Esophagus squamous epithelium (tissue), 5 donors: ENCODE results near the gene GNPDA1. TPM values are rescaled to one million over a fixed set of nuclear protein-coding genes. Genes with fewer than 3 reads are reported as not detected.

ENCODE experiments used
- DNase-seq: peaks from one replicate; lab custom pipeline; 2025; lab: John Stamatoyannopoulos, UW
- H3K27ac ChIP-seq, 4 donors: fragments of 200-600 bp; sonication (generic); one replicate each; pipeline ENCODE4 v1.5.1; 2016 to 2019; ENCODE audit warnings: mild to moderate bottlenecking in 1 of 4
- H3K27me3 ChIP-seq, 4 donors: fragments of 200-600 bp; sonication (generic); 1 replicate in 3 of 4; 2 replicates in 1 of 4; pipeline versions ENCODE4 v1.5.1 to v1.6.0; 2017 to 2021; ENCODE audit warnings: antibody characterized with exemption in 1 of 4
- H3K36me3 ChIP-seq, 3 donors: fragments of 200-600 bp; sonication (generic); one replicate each; pipeline ENCODE4 v1.5.1; 2016 to 2019
- H3K4me1 ChIP-seq, 3 donors: fragments of 200-600 bp; sonication (generic); one replicate each; pipeline ENCODE4 v1.5.1; 2017 to 2019
- H3K4me3 ChIP-seq, 4 donors: fragments of 200-600 bp; sonication (generic); 1 replicate in 3 of 4; 2 replicates in 1 of 4; pipeline ENCODE4 v1.5.1; 2016 to 2019; ENCODE audit warnings: mild to moderate bottlenecking in 2 of 4, moderate library complexity in 1 of 4
- H3K9me3 ChIP-seq, 3 donors: fragments of 200-600 bp; sonication (generic); one replicate each; pipeline ENCODE4 v1.5.1; 2016 to 2019
- POLR2A ChIP-seq, 4 donors: fragments of 450-650 bp; IDR thresholded peaks; one replicate each; pipeline ENCODE4 v1.6.1; 2017; ENCODE audit warnings: antibody characterized with exemption in 4 of 4, mild to moderate bottlenecking in 4 of 4, moderate library complexity in 3 of 4
- WGBS, 2 donors: methylation state at CpG; one replicate each; pipeline ENCODE4 v1.1.5; 2018; 5-methylcytosine and 5-hydroxymethylcytosine counted together
- intact Hi-C: fragments of 100-400 bp; cut with DNase I; formaldehyde crosslinking; loops from one replicate; pipeline ENCODE4 v1.15.0; 2022
- total RNA-seq, 4 donors: library from RNA; depleted of rRNA; stranded (reverse); fragments of >200 nt; gene quantifications; one replicate each; pipeline ENCODE4 v1.1.0, GENCODE V29; 2016
- TF ChIP-seq, protein P1 (sequence below), 6 experiments: fragments of 450-650 bp in 4 of 6; fragments of 200-600 bp in 2 of 6; sonication (generic) in 2 of 6; IDR thresholded peaks; one replicate each; pipeline ENCODE4 v1.5.1; 2016 to 2019; ENCODE audit warnings: antibody characterized with exemption in 6 of 6, mild to moderate bottlenecking in 4 of 6, moderate library complexity in 4 of 6
- donor health status: DM: yes; HTN: yes; CAD: no.

GNPDA1 gene
- total RNA-seq, 4 donors from 2014 or later: 12.3 to 42.6 (median 21.1) TPM

- peak; percentile 71 for DNase-seq
- 0 to 2% methylated on average over 2 to 7 of the region's 63 CpGs for WGBS, 2 donors
- TF ChIP-seq, protein P1, sequence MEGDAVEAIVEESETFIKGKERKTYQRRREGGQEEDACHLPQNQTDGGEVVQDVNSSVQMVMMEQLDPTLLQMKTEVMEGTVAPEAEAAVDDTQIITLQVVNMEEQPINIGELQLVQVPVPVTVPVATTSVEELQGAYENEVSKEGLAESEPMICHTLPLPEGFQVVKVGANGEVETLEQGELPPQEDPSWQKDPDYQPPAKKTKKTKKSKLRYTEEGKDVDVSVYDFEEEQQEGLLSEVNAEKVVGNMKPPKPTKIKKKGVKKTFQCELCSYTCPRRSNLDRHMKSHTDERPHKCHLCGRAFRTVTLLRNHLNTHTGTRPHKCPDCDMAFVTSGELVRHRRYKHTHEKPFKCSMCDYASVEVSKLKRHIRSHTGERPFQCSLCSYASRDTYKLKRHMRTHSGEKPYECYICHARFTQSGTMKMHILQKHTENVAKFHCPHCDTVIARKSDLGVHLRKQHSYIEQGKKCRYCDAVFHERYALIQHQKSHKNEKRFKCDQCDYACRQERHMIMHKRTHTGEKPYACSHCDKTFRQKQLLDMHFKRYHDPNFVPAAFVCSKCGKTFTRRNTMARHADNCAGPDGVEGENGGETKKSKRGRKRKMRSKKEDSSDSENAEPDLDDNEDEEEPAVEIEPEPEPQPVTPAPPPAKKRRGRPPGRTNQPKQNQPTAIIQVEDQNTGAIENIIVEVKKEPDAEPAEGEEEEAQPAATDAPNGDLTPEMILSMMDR (IDR thresholded peaks at IDR 0.05): peak; percentile 88 to 98 (median 96)
- TF ChIP-seq POLR2A (IDR thresholded peaks at IDR 0.05): peak in 3 of 4 donors; percentile 78 to 97 (median 92)
- H3K36me3 ChIP-seq: peaks cover 0 to 31% (median 0%) of the 10 kb centered on the region in 3 donors
- H3K4me1 ChIP-seq: peaks cover 10 to 33% (median 12%) of the 10 kb centered on the region in 3 donors
- intact Hi-C loops: no loop called here
- H3K27ac ChIP-seq: peak within 1 kb of the TSS; percentile 96 to 99 (median 97)
- no peaks in the 10 kb centered on the region for H3K9me3 ChIP-seq
- peak within 1 kb of the TSS; percentile 49 to 84 (median 68) for H3K4me3 ChIP-seq
- no peaks in the 10 kb centered on the region for H3K27me3 ChIP-seq
Measured at GRCh38 chr5:141968914-141969608, 43.8 kb downstream of the GNPDA1 start, which contains the start of gene RNF14. Gene RNF14 (plus strand): TSS chr5:141969105. CDS start chr5:141973589, 4,484 bp downstream.

GRCh38 chr5:141966963-141967333 is 45.9 kb downstream of the GNPDA1 start:
- H3K4me3 ChIP-seq: no peak overlapping the region
- no peak for DNase-seq
- H3K36me3 ChIP-seq: peaks cover 0 to 10% (median 0%) of the 10 kb centered on the region in 3 donors
- intact Hi-C loops: no loop called here
- H3K27ac ChIP-seq: no peak overlapping the region
- no peaks in the 10 kb centered on the region for H3K27me3 ChIP-seq
- H3K4me1 ChIP-seq: peaks cover 10 to 30% (median 12%) of the 10 kb centered on the region in 3 donors
- 80 to 97% methylated on average over 2 of the region's 2 CpGs for WGBS, 2 donors
- TF ChIP-seq, protein P1 (IDR thresholded peaks at IDR 0.05): no peak
- H3K9me3 ChIP-seq: no peaks in the 10 kb centered on the region

- no peak for DNase-seq
- no peak overlapping the region for H3K4me3 ChIP-seq
- intact Hi-C loops: no loop called here
- WGBS, 2 donors: 73 to 80% methylated on average over 4 of the region's 4 CpGs
- peaks cover 10 to 25% (median 12%) of the 10 kb centered on the region in 3 donors for H3K4me1 ChIP-seq
- no peaks in the 10 kb centered on the region for H3K27me3 ChIP-seq
- peaks cover 0 to 4% (median 0%) of the 10 kb centered on the region in 3 donors for H3K36me3 ChIP-seq
- no peak overlapping the region for H3K27ac ChIP-seq
- H3K9me3 ChIP-seq: no peaks in the 10 kb centered on the region
- no peak for TF ChIP-seq POLR2A (IDR thresholded peaks at IDR 0.05)
- TF ChIP-seq, protein P1 (IDR thresholded peaks at IDR 0.05): no peak
Measured at GRCh38 chr5:141966275-141966962, 46.4 kb downstream of the GNPDA1 start.

- DNase-seq: no peak
- H3K36me3 ChIP-seq: no peaks in the 10 kb centered on the region
- TF ChIP-seq POLR2A (IDR thresholded peaks at IDR 0.05): no peak
- TF ChIP-seq, protein P1 (IDR thresholded peaks at IDR 0.05): no peak
- no peaks in the 10 kb centered on the region for H3K27me3 ChIP-seq
- no peak overlapping the region for H3K4me3 ChIP-seq
- intact Hi-C loops: no loop called here
- H3K9me3 ChIP-seq: no peaks in the 10 kb centered on the region
- WGBS, 2 donors: 66 to 79% methylated on average over 5 to 7 of the region's 7 CpGs
- H3K4me1 ChIP-seq: peaks cover 7 to 25% (median 8%) of the 10 kb centered on the region in 3 donors
- no peak overlapping the region for H3K27ac ChIP-seq
Measured at GRCh38 chr5:141965071-141965470, 47.8 kb downstream of the GNPDA1 start.

DNA sequence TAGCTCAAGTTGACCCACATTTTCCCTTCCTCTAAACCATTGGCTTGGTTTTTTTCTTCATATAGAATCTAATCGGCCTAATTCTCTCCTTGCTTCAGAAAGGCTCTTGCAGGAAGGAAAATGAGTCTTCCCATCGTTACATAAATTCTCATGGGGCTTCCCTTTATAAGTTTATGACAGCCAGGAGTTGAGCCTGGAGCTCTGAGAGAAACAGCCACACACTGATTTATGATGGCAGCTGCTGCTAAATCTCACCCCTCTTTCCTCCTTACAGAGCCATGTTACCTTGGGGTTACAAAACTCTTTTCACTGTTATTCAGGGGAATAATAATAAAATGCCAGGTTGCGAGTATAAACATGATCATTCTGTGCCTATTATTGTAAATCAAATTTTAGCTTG is 49.1 kb downstream of the GNPDA1 start:
- no peaks in the 10 kb centered on the region for H3K27me3 ChIP-seq
- H3K36me3 ChIP-seq: no peaks in the 10 kb centered on the region
- intact Hi-C loops: loop anchor here (5.0 kb wide), 1 partner anchor 271 kb away; no protein-coding TSS in a partner anchor
- no peak overlapping the region for H3K27ac ChIP-seq
- no peak for DNase-seq
- no peak overlapping the region for H3K4me3 ChIP-seq
- no peak for TF ChIP-seq POLR2A (IDR thresholded peaks at IDR 0.05)
- TF ChIP-seq, protein P1 (IDR thresholded peaks at IDR 0.05): no peak
- peaks cover 3 to 32% (median 4%) of the 10 kb centered on the region in 3 donors for H3K4me1 ChIP-seq
- H3K9me3 ChIP-seq: no peaks in the 10 kb centered on the region
- WGBS, 2 donors: 45 to 46% methylated on average over 3 of the region's 3 CpGs
